ENCODE data around the gene ATP9A. TPM values are rescaled to one million over a fixed set of nuclear protein-coding genes. Genes with fewer than 3 reads are reported as not detected.
"Not testable (repeated sequence)": the region's sequence is repeated elsewhere in the genome, so short reads cannot be mapped to it uniquely, and the experiment has no call there.

ATP9A gene
- total RNA-seq, 1 donor from 2014 or later: 260 TPM

- DNase-seq: no peak
Measured at GRCh38 chr20:51653226-51653625, 115.0 kb downstream of the ATP9A start.

DNA sequence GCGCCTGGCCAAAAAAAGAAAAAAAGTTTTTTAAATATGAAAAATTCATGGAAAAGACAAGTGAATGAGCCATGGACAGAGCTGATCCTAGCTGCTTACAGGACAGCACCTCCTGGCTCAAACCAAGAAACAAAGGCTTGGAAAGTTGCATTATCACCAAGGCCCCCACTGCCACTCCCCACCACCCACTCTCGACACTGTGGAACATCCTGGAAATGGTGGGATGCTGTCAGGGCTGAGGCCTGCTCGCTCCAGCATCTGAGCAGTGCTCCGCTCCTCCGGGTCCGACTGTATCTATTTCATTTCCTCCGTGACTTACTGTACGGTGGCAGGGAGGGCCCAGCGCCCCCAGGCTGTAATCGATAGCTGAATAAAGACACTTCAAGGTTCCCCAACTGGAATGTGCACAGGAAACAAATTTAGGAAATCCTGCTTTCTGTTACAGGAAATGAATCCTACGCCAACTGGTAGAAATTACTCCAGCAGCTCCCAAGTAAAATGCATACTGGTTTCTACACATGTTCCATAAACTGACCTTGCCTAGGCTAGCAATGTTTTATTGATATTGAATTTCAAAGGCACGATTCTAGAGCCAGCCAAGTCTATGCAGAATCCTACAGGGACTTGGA is 116.2 kb downstream of the ATP9A start:
- DNase-seq: no peak

DNA sequence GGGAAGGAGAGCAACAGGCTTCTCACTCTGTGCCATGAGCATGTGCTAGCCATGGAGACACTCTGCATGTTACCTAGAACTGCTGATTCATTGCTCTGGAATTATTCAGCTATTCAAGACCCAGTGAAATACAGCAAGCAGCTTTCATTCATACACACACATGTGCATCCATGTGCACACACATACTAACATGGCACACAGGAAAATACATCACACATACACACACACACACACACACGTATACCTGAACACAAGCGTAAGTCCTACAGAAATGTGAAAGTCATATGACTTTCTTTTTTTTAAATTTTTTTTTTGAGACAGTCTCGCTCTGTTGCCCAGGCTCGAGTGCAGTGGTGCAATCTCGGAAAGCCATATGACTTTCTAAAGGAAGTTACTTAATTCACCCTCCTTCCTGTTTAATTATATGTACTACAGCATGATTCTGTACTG is 117.5 kb downstream of the ATP9A start:
- no peak for DNase-seq

GRCh38 chr20:51648571-51648947 is 119.6 kb downstream of the ATP9A start:
- DNase-seq: no peak

DNA sequence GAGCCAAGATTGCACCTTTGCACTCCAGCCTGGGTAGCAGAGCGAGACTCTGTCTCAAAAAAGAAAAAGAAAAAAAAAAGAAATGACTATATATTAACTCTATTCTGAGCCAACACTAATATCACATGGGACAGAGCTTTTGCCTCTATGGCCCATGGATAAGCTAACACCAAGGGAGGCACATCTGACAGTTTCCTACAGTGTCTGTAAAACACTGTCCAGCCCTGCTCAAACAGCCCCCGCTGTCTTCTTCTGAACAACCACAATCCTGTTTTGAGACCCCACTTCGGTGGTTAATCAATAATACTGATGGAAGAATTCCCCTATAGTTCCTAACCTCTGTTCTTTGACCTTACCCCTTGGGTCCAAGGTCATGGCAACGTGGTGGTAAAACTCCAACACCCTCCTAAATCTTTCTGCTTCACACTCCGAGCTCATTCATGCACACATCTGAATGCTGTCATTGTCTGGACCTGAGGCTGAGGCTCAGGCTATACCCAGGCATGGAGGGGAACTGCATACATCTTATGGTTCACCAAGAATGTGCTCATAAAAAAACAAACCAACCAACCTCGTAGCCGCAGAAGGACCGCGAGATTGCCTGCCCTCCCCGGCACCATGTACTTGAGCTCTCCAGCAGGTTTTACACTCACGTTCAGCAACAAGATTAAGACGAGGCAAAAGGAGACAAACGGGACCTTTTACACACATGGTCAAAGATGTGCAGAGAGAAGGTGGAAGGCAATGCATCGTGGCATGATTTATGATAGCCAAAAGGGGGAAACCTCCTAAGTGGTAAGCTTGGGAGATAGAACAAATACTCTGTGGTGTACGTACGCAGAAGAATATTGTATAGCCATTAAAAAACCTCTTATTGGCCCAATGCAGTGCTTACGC is 120.3 kb downstream of the ATP9A start:
- no peak for DNase-seq

DNA sequence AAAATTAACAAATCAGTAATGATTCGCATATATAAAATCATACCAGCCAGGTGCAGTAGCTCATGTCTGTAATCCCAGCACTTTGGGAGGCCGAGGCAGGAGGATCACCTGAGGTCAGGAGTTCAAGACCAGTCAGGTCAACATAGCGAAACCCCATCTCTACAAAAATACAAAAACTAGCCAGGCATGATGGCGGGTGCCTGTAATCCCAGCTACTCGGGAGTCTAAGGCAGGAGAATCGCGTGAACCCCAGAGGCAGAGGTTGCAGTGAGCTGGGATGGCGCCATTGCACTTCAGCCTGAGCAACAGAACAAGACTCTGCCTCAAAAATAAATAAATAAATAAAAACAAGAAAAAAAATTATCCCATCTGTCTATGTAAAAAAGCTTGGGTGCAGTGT is 124.4 kb downstream of the ATP9A start:
- DNase-seq: not testable (repeated sequence)

DNA sequence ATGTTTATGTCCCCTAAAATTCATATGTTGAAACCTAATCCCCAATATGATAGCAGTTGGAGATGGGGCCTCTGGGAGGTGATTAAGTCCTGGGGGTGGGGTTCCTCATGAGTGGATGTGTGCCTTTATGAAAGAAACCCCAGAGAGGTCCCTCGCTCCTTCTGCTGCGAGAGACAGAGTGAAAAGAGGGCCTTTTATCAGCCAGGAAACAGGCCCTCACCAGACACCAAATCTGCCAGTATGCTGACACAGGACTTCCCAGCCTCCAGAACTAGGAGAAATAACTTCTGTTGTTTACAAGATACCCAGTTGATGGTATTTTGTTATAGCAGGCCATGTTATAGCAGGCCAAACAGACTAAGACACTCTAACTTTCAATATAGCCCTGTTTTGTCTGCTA is 124.8 kb downstream of the ATP9A start:
- DNase-seq: no peak

DNA sequence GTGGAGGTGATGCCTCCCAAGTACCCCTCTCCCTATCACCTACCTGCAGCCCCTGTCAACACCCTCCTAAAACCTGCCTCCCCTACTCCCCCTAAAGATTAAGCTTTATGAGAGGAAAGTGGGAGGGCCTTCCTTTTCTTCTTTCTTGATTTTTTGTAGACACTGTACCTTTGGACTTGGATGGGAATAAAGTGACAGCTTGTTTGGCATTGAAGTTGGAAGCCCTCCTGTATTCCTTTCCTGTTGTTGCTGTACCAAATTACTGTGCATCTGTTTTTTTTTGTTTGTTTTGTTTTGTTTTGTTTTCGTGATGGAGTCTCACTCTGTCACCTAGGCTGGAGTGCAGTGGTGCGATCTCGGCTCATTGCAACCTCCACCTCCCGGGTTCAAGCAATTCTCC is 126.3 kb downstream of the ATP9A start:
- no peak for DNase-seq

DNA sequence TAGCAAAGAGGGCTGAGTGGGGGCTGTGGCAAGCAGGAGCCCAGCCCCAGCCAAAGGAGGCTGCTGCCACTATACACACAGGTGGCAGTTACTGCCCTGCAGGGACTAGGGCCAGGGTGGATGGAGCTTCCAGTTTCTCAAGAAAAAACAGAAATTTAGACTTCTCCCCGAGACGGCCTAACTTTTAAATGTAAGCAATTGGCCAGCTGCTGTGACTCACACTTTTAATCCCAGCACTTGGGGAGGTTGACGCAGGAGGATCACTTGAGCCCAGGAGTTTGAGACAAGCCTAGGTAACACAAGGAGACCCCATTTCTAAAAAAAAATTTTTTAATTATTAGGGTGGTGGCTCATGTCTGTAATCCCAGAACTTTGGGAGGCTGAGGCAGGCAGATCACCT is 127.4 kb downstream of the ATP9A start:
- DNase-seq: no peak

DNA sequence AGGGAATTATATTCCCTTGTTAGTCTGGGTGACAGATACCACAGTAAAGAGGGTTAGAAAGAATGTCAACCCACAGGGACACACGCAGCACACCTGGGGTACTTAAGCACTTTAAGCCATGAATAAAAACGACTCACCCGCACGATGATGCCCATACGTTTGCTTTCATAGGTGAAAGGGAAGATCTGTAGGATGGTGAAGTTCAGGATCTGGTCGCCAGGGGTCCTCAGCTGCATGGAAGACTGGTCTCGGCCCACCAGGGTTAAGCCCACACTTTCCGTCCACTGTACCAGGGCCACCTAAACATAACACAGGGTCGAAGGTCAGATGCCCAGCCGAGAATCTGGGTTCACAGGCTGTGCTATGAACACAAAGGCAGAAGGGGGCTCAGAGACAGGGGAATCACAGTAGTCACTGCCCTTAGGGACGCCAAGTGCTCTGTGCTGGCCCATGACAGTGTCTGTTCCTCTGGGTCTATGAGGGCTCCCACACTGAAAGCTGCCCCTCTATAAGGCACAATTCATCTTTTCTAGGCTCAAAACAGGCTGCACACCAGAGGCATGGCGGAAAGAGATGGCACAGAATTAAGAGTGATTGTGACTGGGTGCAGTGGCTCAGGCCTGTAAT is 128.9 kb downstream of the ATP9A start:
- DNase-seq: no peak

GRCh38 chr20:51637241-51637640 is 130.9 kb downstream of the ATP9A start:
- no peak for DNase-seq

DNA sequence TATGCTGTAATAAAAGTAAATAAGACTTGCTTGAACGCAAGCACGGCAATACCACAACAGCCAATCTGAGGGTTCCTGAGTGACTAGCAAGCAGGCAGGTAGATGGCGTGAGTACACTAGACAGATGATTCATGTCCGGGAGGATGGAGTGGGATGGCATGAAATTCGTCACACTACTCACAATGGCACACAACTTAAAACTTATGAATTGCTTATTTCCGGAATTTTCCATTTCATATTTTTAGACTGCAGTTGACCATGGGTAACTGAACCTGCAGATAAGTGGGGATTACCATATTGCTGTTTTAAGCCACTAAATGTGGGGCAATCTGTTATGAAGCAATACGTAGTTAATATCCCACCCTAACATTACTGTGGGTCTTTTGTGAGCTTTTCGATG is 132.1 kb downstream of the ATP9A start:
- no peak for DNase-seq

- no peak for DNase-seq
Measured at GRCh38 chr20:51635680-51636079, 132.5 kb downstream of the ATP9A start.

GRCh38 chr20:51634877-51635276 is 133.3 kb downstream of the ATP9A start:
- no peak for DNase-seq

GRCh38 chr20:51634257-51634656 is 133.9 kb downstream of the ATP9A start:
- DNase-seq: no peak

- no peak for DNase-seq
Measured at GRCh38 chr20:51633430-51633829, 134.8 kb downstream of the ATP9A start.

- DNase-seq: no peak
Measured at GRCh38 chr20:51631953-51632352, 136.2 kb downstream of the ATP9A start.

- no peak for DNase-seq
Measured at GRCh38 chr20:51631011-51631950, 136.9 kb downstream of the ATP9A start.

DNA sequence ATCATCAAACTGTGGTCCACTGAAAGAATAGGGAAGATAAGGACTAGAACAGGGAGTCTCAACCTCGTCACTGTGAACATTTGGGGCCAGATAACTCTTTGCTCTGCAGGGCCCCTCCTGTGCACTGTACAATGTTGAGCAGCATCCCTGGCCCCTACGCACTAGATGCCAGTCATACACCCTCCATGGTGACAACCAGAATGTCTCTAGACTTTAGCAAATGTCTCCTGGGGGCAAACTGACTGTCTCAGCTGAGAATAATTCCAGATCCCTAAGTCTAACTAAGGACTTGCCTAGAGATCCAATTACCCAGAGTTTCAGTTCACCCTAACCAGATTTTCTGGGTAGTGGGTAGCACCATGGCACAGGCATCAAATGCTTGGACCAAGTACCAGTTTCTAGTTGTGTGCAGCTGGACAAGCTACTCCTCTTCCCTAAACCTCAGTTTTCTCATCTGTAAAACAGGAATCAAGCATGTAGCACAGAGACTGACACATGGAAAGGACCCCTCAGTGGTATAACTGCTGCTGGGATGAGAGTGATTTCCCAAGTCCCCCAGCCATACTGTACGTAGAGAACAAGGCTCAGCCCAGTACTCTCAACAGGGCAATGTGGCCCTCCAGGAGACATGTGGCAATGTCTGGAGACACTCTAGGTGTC is 138.7 kb downstream of the ATP9A start:
- no peak for DNase-seq

- DNase-seq: no peak
Measured at GRCh38 chr20:51628533-51629398, 139.4 kb downstream of the ATP9A start.

- DNase-seq: no peak
Measured at GRCh38 chr20:51627586-51627985, 140.6 kb downstream of the ATP9A start.

Data from occipital lobe (tissue), 2 donors.